Mononuclear cell (primary cell): ENCODE measurements around the gene TXLNB. TPM values are rescaled to one million over a fixed set of nuclear protein-coding genes. Genes with fewer than 3 reads are reported as not detected.

Experiments used
- H3K27me3 ChIP-seq: 2 replicates; pipeline ENCODE4 v1.6.0; 2011; ENCODE audit warnings: low read length, control low read depth; ENCODE audit not compliant: insufficient read depth
- H3K4me1 ChIP-seq: 2 replicates; pipeline ENCODE4 v1.5.1; 2011; ENCODE audit warnings: mild to moderate bottlenecking, low read length, control low read depth; ENCODE audit not compliant: insufficient read depth
- H3K4me3 ChIP-seq: 2 replicates; pipeline ENCODE4 v1.5.1; 2011; ENCODE audit warnings: mild to moderate bottlenecking, low read length, moderate library complexity
- H3K9me3 ChIP-seq: 2 replicates; pipeline ENCODE4 v1.5.1; 2011; ENCODE audit warnings: low read depth, mild to moderate bottlenecking, control low read depth, low read length
- total RNA-seq: library from RNA; depleted of rRNA; stranded (reverse); fragments of >200 nt; gene quantifications from one replicate; pipeline ENCODE4 v1.2.3, GENCODE V29; 2012

TXLNB gene
- total RNA-seq, 1 donor = 0.52 TPM

DNA sequence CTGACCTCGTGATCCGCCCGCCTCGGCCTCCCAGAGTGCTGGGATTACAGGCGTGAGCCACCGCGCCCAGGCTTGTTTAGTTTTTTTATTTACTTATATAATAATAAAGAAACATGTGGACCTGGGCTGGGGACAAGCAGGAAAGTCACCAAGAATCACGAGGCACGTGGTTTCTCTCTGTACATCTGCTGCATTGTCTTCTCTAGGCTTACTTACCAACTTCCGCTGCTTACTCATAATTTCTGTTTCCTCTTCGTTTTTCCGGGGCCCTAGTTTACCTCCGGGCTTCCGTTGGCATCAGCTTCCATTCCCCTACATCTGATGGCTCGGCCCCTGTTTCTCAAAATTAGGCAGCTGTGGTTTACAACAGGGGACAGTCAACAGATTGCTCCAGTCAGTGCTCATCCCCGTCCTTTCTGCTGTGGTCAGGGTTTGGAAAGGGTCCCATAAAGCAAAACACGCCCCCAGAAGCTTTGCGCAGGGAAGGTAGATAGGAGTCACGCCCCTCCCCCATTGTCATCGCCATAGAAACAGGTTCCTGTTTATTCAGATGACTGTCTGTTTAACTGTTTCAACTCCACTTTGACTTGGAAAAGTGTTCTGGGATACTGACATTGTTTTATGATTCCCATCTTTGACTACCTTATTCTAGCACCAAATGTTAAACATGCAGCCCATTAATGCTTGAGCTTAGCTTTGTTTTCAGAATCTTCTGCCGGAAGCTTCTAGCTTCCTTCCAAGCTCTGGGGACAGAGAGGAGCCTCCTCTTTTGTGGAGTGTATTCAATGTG lies 31.9 kb upstream of the TXLNB start:
- Histone ChIP-seq H3K9me3 (no peaks in the 10 kb centered on the region), H3K4me3 (peak overlapping the region; percentile 43), H3K4me1 (peaks cover 51% of the 10 kb centered on the region), H3K27me3 (no peaks in the 10 kb centered on the region)

DNA sequence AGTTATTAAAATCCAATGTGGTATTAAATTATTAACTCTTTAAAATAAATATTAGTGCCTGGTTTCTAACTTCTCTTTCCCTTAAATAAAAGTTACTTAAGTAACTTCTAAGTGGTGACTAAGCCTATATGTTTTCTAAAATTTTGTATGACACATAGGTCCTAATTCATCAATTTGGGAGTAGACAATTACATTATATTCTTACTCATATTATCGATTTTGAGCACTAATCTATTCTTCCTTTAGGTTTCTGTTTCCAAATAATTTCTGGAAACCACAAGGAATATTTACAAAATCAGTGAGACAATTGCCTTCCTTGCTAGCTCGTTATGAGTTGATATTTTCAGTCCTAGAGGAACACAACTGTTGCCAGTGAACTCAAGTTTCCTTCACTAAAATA lies 28.3 kb upstream of the TXLNB start:
- Histone ChIP-seq H3K27me3 (no peaks in the 10 kb centered on the region), H3K4me1 (peaks cover 30% of the 10 kb centered on the region), H3K9me3 (no peaks in the 10 kb centered on the region), H3K4me3 (no peak overlapping the region)

DNA sequence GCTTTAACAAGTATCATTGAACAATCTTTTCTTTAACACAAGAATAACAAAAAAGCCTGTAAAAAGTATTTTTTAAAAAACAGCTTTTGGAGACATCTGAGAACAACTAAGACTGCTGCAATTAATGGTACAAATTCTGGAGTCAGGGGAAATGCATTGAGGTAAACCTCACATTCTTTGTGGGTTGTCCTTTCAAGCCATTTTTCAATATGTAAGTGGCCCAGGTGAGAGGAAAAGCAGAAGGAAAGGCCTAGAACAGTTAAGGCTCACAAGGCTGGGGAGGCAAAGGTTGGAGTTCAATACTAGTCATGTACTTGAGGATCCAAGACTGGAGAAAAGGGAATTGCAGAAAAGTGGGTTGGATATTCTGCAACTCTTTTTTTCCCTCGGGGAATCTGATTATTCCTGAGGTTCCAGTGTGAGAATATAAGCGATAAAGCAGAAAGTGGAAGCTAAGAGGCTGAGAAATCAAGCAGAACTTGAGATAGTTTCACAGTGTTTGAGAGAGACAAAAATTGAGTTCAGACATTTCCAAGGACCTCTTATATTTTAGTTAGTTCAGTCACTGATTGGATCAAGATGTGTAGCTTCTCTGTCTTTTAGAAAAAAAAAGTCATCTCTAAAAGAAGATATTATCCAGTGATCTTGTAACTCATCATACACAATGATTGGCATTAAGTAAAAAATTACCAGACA lies 25.0 kb upstream of the TXLNB start:
- no peaks in the 10 kb centered on the region for H3K27me3 ChIP-seq
- H3K4me1 ChIP-seq = no peaks in the 10 kb centered on the region
- H3K4me3 ChIP-seq = no peak overlapping the region
- H3K9me3 ChIP-seq = no peaks in the 10 kb centered on the region

DNA sequence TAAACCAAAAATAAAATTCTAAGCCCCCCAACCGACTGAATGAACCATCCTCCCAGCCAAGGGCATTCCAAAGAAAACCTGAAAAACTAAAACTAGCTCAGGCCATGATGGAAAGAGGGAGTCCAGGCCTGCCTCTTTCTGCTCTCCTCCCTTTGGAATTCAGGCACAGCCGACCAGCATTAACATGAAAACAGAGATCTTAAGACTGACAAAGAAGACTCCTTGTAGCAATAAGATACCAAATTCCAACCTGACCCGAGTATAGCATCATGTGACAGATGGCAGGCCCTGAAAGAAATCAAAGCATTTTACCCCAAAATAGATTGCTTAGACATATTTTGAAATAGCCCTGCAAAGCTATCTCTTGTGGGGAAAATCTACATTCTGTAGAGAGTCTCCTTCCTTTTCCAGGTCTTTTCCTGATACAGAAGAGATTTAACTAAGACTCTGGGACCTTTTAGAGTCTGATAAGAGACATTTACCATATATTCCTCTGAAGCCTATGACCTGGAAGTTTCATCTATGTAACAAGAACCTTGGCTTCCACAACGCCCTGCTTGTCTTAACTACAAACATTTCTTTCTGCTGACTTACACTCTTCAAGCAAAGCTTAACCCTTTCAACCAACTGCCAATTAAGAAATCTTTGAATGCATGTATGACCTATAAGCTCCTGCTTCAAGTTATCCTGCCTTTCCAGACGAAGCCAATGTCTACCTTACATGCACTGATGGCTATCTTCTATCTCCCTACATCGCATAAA lies 22.2 kb upstream of the TXLNB start:
- Histone ChIP-seq H3K27me3 (no peaks in the 10 kb centered on the region), H3K4me3 (no peak overlapping the region), H3K4me1 (peaks cover 7% of the 10 kb centered on the region), H3K9me3 (no peaks in the 10 kb centered on the region)

DNA sequence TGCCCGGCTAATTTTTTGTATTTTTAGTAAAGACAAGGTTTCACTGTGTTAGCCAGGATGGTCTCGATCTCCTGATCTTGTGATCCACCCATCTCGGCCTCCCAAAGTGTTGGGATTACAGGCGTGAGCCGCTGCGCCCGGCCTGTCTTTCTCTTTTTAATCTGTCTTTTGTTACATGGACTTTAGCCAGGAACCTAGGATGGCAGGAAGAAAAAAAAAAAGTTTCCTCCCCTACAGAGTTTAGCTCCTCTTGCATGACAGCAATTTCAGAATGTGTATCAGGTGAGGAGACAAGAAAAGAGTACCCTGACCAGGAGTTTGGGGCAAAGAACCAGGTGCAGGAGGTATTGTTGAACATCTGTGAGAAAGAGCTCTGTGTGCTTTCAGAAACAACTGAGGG lies 21.4 kb upstream of the TXLNB start:
- no peaks in the 10 kb centered on the region for H3K9me3 ChIP-seq
- H3K4me3 ChIP-seq = no peak overlapping the region
- peaks cover 12% of the 10 kb centered on the region for H3K4me1 ChIP-seq
- H3K27me3 ChIP-seq = no peaks in the 10 kb centered on the region

DNA sequence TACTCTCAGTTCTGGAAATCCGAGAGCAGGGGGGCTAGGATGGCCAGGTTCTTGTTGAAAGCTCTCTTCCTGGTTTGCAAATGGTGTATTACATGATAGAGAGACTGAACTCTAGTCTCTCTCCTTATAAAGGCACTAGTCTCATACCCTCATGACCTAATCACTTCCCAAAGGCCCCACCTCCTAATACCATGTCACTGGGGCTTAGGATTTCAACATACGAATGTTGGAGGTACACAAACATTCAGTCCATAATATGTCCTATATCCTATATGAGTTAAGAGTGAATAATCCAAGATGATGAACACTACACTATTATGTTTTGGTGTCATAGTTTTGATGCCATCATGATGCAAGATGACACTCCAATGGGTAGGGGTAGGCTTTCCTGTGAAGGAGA lies 20.0 kb upstream of the TXLNB start:
- Histone ChIP-seq H3K9me3 (no peaks in the 10 kb centered on the region), H3K4me1 (peaks cover 17% of the 10 kb centered on the region), H3K4me3 (no peak overlapping the region), H3K27me3 (no peaks in the 10 kb centered on the region)

DNA sequence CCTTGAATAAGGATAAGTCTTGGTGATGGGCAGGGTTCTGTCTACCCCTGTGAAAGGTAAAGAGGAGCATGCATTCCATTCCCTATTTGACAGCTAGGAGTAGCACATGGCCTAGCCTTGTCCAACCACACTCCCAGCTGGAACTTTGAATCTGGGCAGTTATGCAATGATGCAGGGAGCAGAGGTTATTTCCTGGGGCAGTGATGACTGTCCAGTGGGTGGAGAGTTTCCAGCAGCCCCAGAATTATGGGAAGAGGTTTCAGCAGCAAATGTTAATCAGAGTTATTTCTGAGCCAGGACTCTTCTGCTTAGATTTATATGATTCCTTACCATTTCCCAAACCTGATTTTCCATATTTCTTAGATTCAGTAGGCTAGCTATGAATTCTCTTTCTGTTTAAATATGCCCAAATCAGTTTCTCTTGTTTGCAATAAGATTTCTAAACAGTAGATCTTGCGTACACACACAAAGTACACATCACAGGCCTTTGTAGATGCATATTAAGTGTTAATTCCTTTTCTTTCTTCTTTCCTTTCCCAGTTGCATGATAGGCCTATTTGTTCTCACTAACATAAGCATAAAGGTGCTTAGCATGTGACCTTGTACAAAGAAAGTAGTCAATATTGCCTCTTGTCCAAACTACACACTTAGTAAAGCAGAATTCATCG lies 17.3 kb upstream of the TXLNB start:
- no peaks in the 10 kb centered on the region for H3K9me3 ChIP-seq
- no peak overlapping the region for H3K4me3 ChIP-seq
- no peaks in the 10 kb centered on the region for H3K27me3 ChIP-seq
- H3K4me1 ChIP-seq = peaks cover 17% of the 10 kb centered on the region

DNA sequence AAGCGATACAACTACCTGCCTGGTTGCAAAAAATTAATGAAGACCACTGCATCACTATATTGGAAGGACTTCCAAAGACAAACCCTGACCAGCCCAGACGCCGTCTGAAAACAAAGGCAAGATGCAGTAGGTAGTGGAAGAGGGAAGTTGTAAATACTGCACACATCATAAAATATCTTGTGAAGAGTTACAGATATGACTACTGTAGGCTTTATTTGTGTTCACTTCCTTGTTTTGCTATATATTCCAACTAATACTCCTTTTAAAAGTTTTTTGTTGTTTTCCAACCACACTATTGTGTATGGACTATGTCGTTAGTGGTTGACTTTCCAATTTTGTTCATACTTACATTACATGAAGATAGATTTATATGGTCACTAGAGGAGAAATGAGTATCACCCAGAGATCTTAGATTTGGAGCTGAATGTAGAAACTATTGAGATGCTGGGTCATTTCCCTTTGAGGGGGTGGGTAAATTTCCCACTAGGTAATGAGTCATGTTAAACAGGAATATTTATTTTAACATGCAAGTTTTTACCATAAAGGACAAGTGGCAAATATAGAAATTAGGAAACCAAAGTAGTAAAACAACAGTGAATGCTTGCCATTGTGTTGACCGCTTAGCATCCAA lies 16.6 kb upstream of the TXLNB start:
- Histone ChIP-seq H3K9me3 (no peaks in the 10 kb centered on the region), H3K4me1 (peaks cover 17% of the 10 kb centered on the region), H3K4me3 (no peak overlapping the region), H3K27me3 (no peaks in the 10 kb centered on the region)

DNA sequence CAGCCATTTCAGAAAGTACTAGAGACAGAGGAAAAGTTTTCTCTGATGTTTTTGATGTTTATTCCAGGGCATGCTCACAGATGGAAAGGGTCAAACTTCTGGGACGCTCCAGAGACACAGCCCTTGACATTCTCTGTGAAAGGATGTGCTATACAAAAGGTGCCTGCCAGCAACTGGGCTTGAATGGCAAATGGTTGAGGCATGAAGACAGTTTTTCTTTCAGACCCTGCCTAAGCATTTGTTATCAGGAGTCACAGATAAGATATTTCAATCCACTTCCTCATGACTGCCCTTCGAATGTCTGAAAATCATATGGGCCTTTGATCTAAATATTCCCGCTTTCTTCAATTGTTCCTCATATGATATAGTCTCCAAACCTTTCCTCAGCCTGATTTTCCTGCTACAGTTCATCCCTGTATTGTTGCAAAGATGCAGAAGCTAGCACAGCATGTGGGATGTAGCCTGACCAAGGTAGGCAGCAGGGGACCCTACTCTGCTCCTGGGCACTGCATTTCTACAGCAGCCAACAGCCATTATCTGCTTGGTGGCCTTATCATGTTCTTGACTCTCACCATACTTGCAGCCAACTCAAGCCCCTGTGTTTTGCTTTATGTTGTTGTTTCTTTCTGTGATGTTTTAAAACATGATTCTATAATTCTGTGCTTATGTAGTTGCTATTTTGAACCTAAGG lies 14.6 kb upstream of the TXLNB start:
- H3K9me3 ChIP-seq = no peaks in the 10 kb centered on the region
- no peak overlapping the region for H3K4me3 ChIP-seq

DNA sequence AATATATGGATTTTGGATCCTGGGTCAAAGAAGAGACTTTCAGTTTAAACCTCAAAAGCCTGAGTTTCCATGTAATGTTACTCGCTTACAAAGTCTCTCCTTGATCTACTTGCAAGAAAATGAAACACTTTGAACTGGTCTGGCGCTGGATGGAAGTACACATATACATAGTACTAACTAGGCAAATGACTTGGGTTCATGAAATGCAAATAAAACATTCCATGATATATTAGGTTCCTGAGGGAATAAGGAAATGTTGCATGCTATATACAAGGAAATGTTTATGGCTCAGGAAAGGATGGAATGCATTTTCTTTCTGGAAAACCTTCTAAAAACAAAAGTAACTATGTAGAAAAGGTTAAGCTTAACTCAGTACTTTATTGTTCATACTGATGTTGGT lies 11.4 kb upstream of the TXLNB start:
- peaks cover 5% of the 10 kb centered on the region for H3K4me1 ChIP-seq
- no peaks in the 10 kb centered on the region for H3K9me3 ChIP-seq
- H3K4me3 ChIP-seq = no peak overlapping the region
- H3K27me3 ChIP-seq = no peaks in the 10 kb centered on the region

More for the DNA sequence above, 14.6 kb upstream of the TXLNB start:
- H3K27me3 ChIP-seq = no peaks in the 10 kb centered on the region
- H3K4me1 ChIP-seq = peaks cover 17% of the 10 kb centered on the region

DNA sequence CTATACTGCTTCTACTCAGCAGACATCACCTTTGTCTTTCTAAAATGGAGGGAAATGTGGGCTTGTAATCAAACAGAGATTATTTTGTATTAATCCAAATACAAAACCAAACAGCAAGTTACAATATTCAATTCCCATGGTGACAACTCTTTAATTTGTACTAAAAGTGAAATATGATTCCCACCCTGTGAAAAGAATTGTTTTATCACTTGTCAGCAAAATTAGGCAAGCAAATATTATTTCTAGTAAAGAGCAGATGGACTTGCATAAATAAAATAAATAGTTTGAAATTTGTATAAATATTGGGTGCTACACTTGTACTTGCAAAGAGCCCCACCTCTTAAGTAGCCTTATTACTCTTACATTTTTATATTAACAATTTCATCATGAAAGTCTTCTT lies 6.1 kb upstream of the TXLNB start:
- Histone ChIP-seq H3K4me3 (no peak overlapping the region), H3K27me3 (no peaks in the 10 kb centered on the region), H3K4me1 (peaks cover 19% of the 10 kb centered on the region), H3K9me3 (no peaks in the 10 kb centered on the region)

DNA sequence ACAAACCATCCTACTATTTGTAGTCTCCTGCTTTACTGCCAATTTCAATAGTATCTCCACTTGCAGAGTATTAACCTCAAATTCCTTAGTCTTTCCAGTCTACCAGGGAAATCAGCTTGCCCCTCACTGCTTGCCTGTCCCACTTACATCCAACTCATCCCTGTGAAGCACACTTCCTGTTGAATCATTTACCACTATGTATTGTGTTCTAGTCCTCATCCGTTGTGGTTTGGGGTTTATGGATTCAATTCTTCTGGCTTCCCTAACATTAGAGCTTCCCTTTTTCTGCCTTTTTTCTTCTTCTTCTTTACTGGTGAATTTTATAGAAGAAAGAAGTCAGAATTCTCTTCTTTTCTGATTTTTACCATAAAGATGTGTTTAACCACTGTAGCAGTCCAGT lies 5.1 kb upstream of the TXLNB start:
- H3K27me3 ChIP-seq = no peaks in the 10 kb centered on the region
- H3K9me3 ChIP-seq = no peaks in the 10 kb centered on the region
- peaks cover 29% of the 10 kb centered on the region for H3K4me1 ChIP-seq
- H3K4me3 ChIP-seq = no peak overlapping the region

DNA sequence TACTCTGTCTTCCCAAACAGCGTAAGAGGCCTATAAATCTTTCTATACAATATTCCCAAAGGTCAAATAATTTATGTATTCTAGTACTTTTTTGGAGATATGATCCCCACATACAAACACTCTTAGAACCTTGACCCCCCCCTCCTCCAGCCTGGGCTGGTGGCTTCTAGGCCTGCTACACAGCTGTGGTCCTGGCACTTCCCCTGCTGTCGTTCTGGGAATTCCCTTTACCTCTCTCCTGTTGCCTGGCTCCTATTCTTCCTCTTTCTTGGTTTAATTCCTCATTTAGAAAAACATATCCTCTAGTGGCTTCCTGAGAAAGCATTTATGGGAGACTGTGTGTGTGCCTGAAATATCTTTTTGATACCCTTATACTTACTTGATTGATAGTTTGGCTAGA lies 4.1 kb upstream of the TXLNB start:
- Histone ChIP-seq H3K4me1 (peaks cover 39% of the 10 kb centered on the region), H3K4me3 (no peak overlapping the region), H3K27me3 (no peaks in the 10 kb centered on the region), H3K9me3 (no peaks in the 10 kb centered on the region)

DNA sequence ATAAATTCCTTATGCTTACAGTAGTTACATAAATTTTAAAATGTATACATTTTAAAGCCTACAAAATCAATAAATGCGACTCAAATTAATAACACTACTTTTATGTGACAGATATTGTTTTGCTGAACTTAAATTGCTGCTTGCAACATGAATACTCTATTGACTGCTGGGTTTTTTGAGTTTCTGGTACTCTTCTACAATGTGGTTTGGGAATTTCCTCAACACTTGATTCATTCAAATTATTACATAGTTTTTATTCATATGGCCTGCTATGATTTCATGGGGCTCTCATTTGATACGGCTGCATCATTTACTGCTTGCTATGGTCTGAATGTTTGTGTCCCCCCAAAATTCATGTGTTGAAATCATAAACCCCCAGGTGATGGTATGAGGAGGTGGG lies 2.3 kb upstream of the TXLNB start:
- H3K27me3 ChIP-seq = no peaks in the 10 kb centered on the region
- no peaks in the 10 kb centered on the region for H3K9me3 ChIP-seq
- no peak overlapping the region for H3K4me3 ChIP-seq
- peaks cover 51% of the 10 kb centered on the region for H3K4me1 ChIP-seq
